Spleen (tissue), 7 donors: ENCODE results near the gene GCHFR.

ENCODE experiments used
- CTCF ChIP-seq, 11 experiments: fragments of 200-600 bp in 7 of 11; fragments of 450-650 bp in 4 of 11; sonication (generic) in 4 of 11; IDR thresholded peaks in 8 of 11; conservative IDR thresholded peaks in 3 of 11; 1 replicate in 7 of 11; 2 replicates in 4 of 11; pipeline versions ENCODE4 v1.4.0 to v1.8.0; 2016 to 2021; ENCODE audit warnings: antibody characterized with exemption in 11 of 11, inconsistent platforms in 4 of 11, mild to moderate bottlenecking in 1 of 11
- POLR2A ChIP-seq, 3 donors: fragments of 450-650 bp; IDR thresholded peaks; one replicate each; pipeline ENCODE4 v1.5.1; 2017; ENCODE audit warnings: antibody characterized with exemption in 3 of 3, mild to moderate bottlenecking in 1 of 3
- donor health status: DM: no; HTN: no; CAD: no; lungs with moderate emphysema.
- donor health status: DM: no; HTN: no; CAD: no.
- donor health status: DM: no; HTN: no; CAD: no.

DNA sequence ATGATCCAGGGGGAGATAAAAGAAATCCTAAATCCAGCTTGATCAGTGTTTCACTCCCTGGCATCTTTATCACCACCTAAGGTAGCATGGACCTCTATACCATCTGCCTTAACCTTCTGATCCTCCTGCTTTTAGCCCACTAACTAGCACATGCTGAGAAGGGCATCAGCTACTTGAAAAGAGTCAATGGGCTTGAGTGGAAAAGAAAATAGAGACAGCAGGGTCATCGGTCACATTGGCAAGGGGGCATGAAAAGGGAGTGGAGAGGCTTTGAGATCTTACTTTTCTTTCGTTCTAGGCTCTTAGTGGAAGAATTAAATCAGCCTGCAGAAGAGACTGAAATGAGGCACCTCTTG is 42.8 kb downstream of the GCHFR start:
- no peak for TF ChIP-seq CTCF (IDR thresholded peaks at IDR 0.05 in 8 of 11, conservative IDR thresholded peaks at IDR 0.05 in 3 of 11)
- no peak for TF ChIP-seq POLR2A (IDR thresholded peaks at IDR 0.05)
